Jurkat, Clone E6-1 (cell line): ENCODE data around the gene KMT2D.
"Not testable (repeated sequence)": the region's sequence is repeated elsewhere in the genome, so short reads cannot be mapped to it uniquely, and the experiment has no call there.

ENCODE experiments used
- DNase-seq: peaks from one replicate; pipeline ENCODE4 v3.0.0-alpha.2; 2011; ENCODE audit warnings: low read depth, low spot score
- H3K4me3 ChIP-seq: 2 replicates; pipeline ENCODE4 v1.5.1; 2011; ENCODE audit warnings: mild to moderate bottlenecking, low read length, control low read depth, moderate library complexity

The KMT2D gene

DNA sequence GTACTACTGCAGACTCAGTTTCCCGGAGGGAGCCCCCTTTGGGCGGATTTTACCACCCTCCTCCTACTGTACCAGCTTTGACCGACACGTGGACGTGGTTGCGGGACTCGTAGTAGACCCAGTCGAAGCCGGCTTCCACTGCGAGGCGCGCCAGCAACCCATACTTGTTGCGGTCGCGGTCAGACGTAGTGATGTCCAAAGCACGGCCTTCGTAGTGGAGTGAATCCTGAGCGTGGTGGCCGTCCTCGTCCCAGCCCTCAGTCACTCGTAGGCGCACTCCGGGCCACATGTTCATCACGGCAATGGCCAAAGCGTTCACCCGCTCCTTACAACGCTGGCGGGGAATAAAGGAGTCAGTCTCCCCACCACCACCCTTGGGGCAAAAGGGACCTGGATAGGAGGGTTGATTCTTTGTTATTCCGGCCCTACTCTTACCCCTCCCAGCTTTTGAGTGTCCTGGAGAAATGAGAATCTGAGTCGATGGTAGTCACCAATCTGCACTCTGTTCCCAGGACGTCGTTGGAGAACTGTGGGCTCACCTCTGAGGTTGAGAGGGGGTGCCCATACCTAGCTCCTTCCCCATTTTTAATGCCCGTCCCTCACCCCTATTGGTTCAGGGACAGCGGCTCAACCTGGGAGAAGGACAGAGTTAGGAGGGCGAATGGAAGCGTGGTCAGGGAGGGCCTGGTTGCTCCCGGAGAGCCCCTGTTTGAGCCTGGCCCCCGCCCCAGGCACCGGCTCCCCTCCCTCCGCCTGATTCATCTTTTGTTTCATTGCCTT lies 30.7 kb upstream of the KMT2D start:
- no peak overlapping the region for H3K4me3 ChIP-seq

DNA sequence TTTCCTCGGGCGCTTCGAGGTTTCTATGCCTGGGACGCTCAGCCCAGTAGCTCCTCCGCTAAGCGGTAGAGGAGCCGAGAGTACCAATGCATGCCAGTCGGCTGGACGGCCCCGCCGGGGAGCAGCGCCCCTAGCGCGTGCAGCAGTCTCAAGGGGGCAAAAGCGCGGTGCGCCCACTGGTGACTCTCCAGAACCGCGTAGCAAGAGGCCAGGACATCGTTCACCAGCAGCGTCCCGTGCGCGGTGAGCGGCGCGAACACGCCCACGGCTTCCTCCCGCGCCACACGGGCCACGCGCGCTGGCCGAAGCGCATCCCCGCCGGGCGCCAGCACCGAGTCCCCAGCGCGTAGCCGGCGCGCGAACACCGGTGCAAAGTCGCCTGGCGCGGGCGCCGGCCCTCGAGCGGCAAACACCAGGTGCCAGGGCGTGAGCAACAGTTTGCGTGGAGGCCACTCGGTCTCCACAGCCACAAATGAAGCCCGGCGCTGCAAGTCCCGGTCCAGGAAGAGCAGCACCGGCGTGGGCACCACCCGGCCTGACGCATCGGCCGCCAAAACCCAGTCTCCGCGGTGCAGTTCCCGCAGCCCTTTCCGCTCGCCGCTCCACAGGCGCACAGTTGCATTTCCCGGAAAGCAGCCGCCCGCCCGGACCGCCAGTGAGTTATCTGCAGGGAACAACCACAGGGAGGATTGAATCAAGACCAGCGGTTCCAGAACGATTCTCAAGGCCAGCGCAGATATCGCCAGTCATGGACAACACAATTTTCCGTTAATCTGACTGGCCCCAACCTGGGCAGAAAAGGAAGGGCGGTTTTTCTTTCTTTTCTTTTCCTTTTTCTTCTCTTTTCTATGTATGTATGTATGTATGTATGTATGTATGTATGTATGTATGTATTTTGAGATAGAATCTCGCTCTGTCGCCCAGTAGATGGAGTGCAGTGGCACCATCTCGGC lies 29.5 kb upstream of the KMT2D start:
- peak overlapping the region; percentile 45 for H3K4me3 ChIP-seq
- no peak for DNase-seq

More for the DNA sequence above, 30.7 kb upstream of the KMT2D start:
- no peak for DNase-seq

DNA sequence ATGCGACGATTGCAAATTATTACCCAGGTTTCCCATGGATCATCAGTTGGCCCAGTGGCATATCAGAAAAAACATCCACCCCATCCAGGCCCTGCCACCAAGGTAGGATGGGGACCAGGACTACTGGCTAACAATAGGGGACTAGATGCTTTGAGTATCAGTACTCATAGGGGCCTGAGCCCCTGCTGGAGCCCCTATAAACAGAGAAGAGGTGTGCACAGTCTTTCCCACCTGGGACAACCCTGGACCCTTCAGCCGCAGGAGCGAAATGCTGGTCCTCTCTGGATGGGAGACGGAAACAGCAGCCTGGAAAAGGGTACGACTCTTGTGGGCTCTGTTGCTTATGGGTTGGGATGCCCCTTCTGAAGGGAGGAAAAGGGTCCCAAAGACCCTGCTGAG lies 28.3 kb upstream of the KMT2D start:
- H3K4me3 ChIP-seq, result no peak overlapping the region
- DNase-seq, result no peak

DNA sequence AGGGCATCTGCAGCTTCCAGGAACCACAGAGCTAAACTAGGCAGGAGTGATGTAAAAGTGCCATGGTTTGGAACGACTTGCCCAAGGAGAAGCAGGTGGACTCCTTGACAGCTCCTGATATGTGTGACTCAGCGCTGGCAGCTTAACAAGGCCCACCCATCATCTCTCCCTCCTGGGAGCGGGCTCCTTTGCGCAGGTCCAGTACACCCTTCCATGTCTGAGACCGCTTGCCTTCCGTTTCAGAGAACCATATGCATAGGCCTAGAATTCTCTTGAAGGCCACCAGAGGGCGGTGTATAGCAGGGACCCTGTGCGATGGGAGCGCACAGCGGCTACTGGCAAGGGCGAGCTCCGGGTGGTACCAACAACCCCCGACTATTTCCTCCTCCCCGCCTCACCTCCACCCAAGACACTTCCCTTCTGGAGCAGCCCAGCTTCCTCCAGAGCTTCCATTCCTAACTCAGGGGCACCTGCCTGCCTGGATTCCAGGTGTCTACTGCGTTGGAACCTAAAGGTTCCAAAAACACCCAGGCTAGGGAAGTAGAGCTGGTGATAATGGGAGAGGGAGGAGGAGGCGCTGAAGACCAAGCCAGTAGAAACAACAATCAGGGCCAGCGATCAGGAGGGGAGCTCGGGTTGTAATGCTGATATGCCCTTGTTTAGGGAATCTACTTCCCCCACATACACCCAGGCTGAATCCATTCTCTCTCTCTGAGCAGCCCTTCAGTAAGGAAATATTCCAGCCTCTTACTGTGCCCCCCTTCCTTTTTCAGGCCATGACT lies 27.7 kb upstream of the KMT2D start:
- 0 out of 2 replicates have a peak overlapping the region, but pooled peaks have one; percentile 23 for H3K4me3 ChIP-seq
- peak; percentile 83 for DNase-seq

DNA sequence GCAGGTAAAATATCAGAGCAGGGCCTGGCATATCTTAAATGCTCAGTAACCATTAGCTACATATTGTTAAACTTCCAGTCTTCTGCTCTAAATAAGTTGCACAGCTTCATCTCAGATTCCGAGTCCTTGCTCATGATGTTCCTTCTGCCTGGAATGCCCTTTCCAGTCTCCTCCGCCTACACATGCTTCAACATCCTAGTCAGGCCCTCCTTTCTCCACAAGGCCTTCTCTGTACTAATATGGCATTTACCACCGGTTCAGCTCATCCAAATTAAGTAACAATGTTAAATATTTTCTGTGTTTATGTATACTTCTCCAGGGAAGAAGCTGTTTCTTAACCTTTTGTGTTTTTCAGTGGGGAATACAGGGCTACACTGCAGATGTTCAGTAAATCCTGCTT lies 25.5 kb upstream of the KMT2D start:
- no peak overlapping the region for H3K4me3 ChIP-seq
- DNase-seq, result no peak

DNA sequence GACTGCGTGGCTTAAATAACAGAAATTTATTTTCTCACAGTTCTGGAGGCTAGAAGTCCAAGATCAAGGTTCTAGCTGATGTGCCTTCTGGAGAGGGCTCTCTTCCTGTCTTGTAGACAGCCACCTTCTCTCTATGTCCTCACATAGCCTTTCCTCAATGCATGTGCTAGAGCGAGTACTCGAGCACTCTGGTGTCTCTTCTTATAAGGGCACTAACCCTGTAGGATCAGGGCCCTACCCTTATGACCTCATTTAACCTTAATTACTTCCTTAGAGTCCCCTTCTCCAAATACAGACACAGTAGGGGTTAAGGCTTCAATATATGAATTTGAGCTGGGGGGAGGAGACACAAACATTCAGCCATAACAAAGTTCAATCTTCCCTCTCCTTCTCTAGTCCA lies 23.8 kb upstream of the KMT2D start:
- H3K4me3 ChIP-seq, result no peak overlapping the region
- no peak for DNase-seq

DNA sequence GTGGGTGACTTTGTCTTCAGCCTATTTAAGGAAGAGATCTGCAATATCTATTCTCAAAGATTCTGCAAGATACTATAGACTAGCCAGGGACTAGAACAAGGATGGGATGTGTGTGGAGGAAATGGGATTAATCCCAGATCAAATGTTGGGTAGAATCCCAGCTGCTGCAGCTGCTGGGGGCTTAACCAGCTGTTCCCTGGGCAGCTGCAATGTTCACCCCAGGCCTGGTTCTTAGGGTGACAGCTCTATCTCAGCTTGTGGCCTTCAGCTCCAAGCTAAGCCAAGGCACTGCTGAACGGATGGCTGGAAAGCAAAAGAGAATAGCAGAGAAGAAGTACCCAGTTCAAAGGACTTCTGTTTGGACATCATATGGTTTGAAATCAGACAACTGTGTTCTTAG lies 19.2 kb upstream of the KMT2D start:
- H3K4me3 ChIP-seq, result no peak overlapping the region
- DNase-seq, result no peak

DNA sequence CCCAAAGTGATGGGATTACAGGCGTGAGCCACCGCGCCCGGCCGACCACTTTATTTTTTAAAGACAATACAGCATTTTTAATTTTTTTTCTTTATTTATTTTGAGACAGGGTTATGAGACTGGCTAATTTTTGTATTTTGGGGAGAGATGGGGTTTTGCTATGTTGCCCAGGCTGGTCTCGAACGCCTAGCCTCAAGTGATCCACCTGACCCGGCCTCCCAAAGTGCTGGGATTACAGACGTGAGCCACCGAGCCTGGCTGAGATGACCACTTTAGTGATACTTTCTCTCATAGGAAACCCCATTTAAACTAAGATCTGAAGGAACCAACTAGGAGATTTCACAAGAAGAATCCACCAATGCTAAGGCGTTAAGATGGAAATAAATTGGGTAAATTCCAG lies 10.4 kb upstream of the KMT2D start:
- H3K4me3 ChIP-seq, result no peak overlapping the region
- DNase-seq, result no peak

DNA sequence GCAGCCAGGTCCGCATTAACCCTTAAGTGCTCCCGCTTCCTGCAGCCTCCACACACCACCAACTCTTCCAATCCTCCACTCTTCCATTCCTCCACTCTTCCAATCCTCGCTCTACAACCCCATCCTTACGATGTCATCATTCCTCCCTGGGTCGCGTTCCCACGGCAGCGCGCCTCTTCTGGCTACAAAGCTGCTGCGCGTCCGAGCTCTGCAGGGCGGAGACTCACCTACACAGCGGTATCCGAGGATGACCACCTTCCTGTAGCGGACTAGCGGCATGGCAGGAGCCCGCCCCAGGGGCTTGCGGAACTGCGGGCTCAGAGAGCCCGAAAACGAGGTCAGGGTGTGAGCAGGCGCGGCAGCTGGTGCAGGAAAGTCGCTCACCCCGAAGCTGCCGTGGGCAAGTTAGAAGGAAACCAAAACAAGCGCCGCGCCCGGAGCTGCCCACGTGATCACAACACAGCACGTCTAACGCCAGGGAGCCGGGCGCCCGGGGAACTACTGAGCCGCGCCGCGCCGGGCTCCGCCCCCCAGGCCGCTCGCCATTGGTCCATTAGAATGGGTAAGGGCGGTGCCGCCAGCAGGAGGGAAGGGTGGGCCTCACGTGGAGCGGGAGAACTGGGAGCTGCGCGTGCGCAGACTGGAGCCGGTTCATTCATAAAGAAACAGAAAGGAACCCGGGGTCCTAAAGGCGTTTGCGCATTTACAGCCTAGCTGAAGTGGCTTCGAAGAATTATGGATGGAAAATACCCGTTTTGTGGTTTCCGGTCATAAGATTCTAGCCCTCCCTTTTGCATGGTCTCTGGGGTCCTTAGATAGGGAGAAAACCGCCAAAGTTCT lies 9.1 kb upstream of the KMT2D start, which contains the start of gene RHEBL1:
Gene RHEBL1, minus strand, starts transcription at position 473 of the 840 bp plus-strand sequence. Its CDS starts 194 bp downstream, at position 279.
- DNase-seq, result peak; percentile 96
- H3K4me3 ChIP-seq, result peak within 1 kb of the TSS; percentile 91

DNA sequence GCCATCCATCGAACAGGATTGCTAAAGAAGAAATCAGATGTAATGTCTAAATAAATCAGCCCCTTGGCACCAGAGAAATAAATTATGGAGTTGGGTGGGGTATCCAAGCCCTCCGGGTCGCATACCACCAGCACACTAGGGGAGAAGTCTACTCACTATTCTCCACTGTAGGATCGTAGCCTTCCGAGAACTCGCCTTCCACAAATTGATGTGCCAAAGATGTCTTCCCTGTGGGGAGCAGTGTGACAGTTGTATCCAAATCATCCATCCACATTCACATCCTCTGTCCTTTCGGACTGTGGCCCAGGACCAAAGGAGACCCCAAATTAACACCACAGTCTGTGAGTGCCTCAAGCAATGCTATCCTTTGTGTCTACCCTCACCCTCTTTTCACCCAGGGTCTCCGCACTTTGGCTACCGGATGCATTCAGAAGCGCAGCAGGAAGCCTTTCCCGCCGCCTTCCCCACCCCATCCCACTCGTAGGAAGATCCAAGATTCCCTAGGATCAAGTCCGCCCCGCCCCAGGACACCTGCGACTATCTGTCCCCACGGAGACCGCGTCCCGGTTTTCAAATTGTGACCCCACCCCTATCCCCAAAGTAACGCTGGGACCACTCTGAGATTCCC lies 8.4 kb upstream of the KMT2D start:
- peak overlapping the region; percentile 91 for H3K4me3 ChIP-seq
- no peak for DNase-seq

DNA sequence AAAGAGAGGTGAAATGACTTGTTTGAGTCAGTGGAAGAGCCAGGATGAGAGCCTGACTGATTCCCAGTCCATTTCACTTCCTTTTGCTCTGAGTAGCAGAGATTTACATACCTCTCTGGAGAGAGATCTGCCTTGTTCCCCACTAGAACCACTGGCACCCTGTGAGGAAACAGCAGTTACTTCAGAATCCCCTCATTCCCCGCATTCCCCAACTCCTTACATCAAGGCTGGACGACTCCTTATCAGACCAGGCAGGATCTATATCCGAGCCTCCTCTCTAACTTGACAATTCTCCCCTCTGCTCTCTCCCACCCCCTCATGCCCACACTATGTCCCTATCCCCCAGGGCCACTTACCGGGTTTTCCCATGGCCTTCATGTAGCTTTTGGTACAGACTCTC lies 5.5 kb upstream of the KMT2D start:
- H3K4me3 ChIP-seq, result no peak overlapping the region
- no peak for DNase-seq

DNA sequence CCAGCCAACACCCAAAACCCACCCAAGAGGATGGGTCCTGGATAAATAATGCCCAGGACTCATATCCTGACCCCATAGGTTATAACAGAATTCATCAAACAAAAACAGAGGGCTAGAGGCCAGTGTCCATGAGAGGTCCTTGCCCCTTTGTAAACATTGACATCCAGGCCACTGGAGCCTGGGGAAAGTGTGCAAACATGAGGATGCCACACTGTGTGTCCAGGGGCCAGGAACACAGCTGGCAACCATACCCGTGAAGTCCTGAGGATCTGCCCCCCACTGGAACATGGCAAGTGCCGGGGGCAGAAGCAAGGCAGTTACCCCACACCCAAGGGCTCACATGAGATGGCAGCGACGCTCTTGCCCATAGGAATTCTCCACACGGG lies 4.2 kb upstream of the KMT2D start:
- H3K4me3 ChIP-seq, result no peak overlapping the region
- DNase-seq, result no peak

DNA sequence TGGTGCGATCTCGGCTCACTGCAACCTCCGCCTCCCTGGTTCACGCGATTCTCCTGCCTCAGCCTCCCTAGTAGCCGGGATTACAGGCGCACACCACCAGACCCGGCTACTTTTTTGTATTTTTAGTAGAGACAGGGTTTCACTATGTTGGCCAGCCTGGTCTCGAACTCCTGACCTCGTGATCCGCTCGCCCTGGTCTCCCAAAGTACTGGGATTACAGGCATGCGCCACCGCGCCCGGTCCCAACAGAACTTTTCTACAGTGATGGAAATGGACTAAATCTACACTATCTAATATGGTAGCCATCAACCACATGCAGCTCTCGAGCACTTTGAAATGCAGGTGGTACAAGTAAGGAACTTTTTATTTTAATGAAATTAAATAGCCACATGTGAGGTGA lies 1.3 kb upstream of the KMT2D start:
- DNase-seq, H3K4me3 ChIP-seq: not testable (repeated sequence)

DNA sequence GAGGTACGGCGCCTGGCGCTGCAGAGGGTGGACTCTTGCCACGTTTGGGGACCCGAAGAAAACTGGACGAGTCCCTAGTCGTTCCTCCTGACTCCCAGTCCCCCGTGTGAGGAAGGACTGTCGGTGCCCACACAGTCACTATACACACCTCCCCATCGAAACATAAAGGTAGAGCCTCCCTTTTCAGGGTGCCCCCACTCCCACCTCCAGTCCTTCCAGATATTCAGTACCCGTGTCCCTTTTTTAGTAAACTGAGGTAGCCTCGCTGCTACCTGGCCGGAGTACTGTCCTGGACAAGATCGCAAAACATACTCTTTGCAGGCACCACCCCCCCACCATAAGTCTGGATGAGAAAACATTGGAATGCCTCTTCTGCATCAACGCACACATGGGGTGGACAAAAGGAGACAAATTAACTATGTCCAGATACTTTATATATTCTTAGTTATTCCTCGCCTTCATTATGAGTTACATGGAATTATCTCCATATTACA lies 610 bp upstream of the KMT2D start:
- H3K4me3 ChIP-seq, result peak overlapping the region; percentile 88
- no peak for DNase-seq

DNA sequence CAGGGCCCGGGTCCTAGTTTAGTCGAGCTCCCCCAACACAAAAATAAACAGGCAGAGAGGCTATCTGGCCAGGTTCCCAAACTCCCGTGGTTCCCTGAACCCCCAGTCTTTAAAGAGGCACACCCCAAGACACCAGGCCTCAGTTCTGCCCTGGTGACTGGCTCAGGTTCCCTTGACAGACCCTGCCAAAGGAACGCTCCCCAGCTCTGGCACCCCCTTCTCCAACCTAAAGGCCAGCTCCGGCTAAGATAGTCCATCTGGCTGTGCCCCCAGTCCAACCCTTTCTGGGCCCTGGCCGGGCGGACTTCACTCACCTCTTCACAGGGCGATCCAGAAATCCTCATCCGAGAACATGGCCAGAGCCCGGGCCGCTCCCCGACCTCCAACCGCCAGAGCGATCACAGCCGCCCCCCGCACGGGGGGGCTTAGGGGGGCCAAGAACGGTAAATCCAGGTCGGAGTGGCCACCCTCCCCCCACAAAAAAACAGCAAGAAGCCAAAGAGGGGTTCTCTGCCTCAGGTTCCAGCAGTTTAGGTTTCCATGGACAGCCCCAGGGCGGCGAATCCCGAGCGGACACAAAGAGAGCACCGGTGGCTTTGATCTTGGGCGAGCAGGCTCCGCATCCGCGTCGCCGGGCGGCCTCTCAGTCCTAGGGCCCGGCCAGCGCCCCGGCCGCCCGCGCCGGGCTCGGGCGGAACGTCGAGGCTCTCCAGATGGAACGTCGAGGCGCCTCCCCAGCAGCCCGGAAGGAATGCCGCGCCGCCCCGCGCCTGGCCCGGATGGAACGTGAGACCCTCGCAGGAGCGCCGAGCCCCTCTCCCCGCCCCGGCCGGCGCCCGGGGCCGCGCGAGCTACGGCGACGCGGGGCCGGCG lies 1.1 kb downstream of the KMT2D start:
- no peak for DNase-seq
- H3K4me3 ChIP-seq, result peak overlapping the region; percentile 88

DNA sequence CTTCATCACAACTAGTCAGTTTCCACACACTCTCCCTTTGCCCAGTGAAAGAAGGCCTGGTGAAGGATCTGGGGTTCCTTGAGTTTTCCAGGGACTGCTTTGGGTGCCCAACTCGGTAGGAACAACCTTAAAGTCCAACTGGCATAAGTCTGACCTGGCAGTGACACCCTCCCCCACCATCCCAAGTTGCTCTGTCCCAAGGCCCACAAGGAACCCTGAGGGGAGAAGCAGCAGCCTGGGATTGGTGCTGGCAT lies 1.6 kb downstream of the KMT2D start:
- no peak for DNase-seq
- H3K4me3 ChIP-seq, result peak overlapping the region; percentile 88

DNA sequence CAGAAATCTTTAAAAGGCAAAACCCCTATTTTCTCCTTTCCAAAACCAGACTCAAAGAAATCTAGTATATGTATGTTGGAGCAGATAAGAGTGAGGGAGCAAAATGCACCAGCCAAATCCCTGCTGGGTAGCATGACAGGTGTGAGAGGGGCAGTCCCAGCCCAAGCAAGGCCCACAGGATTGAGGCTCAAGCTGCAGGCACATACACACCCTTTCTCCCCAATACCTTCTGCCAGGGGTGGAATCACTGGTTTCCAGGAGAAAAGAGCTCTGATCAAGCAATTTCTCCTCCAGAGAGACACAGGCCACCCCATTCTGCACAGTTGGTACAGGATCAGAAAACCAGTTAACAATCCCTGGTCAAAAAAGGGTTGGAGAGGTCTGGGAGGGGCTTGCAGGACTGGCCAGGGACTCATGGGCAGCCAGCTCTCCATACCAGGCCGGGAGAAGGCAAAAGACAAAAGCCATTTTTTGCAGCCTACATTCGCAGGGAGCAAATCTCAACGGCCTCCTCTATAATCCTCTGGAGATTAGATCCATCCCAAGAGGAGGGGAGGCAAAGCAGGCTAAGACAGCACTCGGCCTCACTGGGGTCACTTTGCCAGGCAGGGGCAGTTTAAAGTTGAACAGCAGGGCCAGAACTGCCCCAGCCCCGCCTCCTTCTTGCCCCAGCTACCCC lies 2.1 kb downstream of the KMT2D start:
- no peak for DNase-seq

More for the DNA sequence above, 2.1 kb downstream of the KMT2D start:
- H3K4me3 ChIP-seq, result peak overlapping the region; percentile 88
